Measurements from ENCODE around the gene NELFE.
"Not testable (repeated sequence)": the region's sequence is repeated elsewhere in the genome, so short reads cannot be mapped to it uniquely, and the experiment has no call there.

Gene NELFE

GRCh38 chr6:31915756-31916155, 43.0 kb downstream of the NELFE start:
- DNase-seq = no peak

- no peak for DNase-seq
Observed at GRCh38 chr6:31915351-31915750, 43.4 kb downstream of the NELFE start.

GRCh38 chr6:31911826-31912585, 46.8 kb downstream of the NELFE start:
- no peak for DNase-seq

- not testable (repeated sequence) for DNase-seq
Observed at GRCh38 chr6:31909298-31909697, 49.5 kb downstream of the NELFE start.

- no peak for DNase-seq
Observed at GRCh38 chr6:31908791-31909190, 50.0 kb downstream of the NELFE start.

GRCh38 chr6:31908255-31908654, 50.5 kb downstream of the NELFE start:
- not testable (repeated sequence) for DNase-seq

GRCh38 chr6:31907158-31907813, 51.5 kb downstream of the NELFE start:
- peak; percentile 73 to 93 (median 89) for DNase-seq

- not testable (repeated sequence) for DNase-seq
Observed at GRCh38 chr6:31906727-31907126, 52.0 kb downstream of the NELFE start.

- DNase-seq = no peak
Observed at GRCh38 chr6:31906122-31906521, 52.6 kb downstream of the NELFE start.

- DNase-seq = no peak
Observed at GRCh38 chr6:31905041-31905440, 53.7 kb downstream of the NELFE start.

GRCh38 chr6:31903957-31904356, 54.8 kb downstream of the NELFE start:
- no peak for DNase-seq
